Measurements from ENCODE around the gene INSYN2A. TPM values are rescaled to one million over a fixed set of nuclear protein-coding genes. Genes with fewer than 3 reads are reported as not detected.

Gene INSYN2A
- total RNA-seq, 1 donor from 2014 or later, result not detected

DNA sequence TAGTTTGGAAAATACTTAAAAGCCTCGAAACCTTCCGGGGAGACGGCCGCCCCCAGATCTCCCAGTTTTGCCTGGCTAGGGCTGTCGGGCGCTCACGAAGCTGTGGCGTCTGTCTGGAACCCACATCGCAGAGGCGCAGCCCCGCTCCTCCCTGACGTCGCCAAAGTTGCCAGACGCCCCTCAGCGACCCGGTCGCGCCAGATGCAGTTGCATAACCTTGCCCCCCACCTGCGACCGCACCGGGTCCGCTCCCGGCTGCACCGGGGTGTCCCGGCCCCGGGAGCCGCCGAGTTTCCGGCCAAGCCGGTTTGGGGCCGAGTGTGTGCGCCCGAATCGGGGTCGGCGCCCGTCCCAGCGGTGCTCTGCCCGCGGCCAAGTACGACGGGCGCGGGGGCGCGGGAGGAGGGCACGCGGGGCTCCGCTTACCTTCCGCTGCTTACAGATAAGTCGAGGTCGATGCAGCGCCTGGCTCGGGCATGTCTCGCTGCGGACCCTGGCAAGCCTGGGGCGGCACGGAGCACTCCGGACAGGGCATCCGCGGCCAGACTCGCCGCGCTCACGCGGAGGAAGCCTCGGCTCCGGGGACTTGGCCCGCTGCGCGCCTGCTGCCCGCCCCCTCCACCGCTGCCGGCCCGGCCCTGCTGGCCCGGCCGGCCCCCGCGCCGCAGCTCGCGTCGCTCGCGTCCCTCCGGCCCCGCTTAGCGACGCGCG, 665 bp downstream of the INSYN2A start:
- intact Hi-C loops (cut with micrococcal nuclease), result no loop called here

DNA sequence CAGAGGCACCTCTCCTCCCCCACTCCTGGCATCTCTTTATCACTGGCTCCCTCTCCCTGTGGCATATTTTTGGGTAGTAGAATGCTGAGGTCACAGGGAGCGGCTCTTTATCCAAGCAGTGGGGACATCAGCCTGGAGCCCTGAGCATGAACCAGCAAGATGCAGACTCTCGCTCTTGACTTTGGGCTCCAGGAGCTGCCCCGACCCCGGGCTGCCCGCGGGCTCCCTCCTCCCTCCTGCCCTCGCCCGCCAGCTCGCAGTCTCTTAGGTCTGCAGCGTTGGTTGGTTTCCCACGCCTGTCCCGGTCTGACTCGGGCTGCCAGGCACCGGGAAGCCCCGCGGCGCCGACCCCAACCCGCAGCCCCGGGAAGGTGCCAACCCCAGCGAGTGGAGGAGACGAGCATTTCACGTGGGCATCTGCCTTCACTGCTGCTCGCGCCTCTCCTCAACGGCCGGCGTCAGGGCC, 1.3 kb downstream of the INSYN2A start:
- intact Hi-C loops (cut with micrococcal nuclease), result no loop called here

DNA sequence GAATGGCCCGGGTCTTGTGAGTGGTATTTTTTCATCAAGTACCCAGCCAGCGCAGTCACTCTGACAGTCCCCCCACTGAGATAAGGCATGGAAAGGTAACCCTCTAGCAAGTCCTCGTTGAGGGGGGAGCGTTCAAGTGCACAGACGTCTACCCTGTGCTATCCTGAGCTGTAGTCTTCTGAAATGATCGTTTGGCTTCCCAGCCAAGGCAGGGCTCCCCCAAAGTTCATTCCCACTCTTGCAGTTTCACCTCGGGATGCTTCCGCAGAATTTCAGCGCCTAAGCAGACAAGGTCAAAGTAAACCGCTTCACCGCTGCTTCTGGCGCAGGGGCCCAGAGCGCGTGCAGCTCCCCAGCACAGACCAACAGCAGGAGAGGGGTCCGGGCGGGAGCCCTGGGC, 1.8 kb downstream of the INSYN2A start:
- intact Hi-C loops (cut with micrococcal nuclease), result no loop called here

GRCh38 chr10:127194111-127194510, 2.3 kb downstream of the INSYN2A start:
- intact Hi-C loops (cut with micrococcal nuclease), result no loop called here

DNA sequence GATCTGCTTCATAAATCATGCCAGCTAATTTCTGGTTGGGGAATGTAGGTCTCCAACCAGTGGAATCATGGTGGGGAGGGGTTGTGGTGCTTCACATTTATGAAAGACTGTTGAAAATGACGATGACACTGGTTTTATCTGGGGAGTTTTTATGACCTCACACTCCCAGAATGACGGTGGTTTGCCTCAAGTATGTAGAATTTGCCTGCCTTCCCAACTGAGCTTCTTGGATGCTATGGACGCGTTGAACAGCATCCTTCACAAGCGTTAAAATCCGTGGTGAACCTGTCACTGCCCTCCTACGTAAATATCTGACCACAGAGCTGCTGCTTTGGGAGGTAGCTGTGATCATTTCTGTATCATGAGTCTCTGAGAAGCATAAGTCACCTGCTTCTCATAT, 3.3 kb downstream of the INSYN2A start:
- intact Hi-C loops (cut with micrococcal nuclease), result no loop called here

DNA sequence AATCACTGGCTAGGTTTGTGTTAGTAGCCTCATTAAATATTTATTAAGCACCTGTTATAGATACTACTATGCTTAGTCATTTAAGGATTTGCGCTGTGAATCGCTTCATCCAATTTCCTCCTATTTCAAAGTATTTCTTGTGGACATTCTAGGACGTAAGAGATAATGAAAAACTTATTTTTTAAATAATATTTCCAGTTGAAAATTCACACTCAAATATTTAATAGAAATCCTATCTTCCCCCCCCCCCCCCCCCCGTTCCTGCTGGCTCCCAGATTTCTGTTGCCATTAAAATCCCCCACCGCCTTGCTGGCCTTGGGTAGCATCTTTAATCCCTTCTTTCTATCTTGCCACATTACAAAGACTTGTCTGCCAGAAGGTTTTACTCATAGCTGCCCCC, 6.0 kb downstream of the INSYN2A start:
- intact Hi-C loops (cut with micrococcal nuclease), result no loop called here

DNA sequence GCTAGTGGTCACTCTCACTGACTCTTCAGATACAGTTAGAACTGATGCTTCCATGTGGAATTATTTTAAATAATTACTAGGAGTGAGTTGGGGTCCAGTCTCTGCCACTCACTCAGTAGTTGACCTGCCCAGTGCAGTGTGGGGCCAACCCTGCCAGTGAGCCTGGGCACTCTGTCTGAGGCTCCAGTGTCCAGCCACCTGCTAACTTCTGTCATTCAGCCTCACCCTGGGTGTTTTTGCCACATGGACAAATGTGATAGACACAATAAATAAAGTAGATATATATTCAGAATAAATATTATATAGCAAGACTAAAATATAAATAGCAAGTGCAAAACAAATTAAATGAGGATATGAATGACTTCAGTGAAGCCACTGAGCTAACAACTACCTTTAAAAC, 7.2 kb downstream of the INSYN2A start:
- intact Hi-C loops (cut with micrococcal nuclease), result no loop called here

DNA sequence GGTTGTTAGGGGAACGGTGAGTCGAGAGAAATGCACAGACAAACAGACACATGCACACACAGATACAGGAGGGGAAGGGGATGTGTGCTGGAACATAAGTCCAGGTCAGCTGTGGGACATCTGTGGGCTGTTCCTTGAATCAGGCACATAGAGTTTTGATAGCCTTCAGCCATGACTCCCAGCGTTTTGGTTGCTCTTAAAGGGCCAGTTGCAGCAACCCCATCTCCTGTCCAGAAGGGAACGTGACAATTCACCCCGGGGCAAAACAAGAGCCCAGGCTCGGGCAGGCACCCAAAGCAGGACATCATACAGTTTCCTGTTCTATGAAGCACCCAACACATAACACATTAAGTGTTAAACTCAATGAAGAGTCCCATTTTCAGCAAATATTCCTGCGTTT, 9.6 kb downstream of the INSYN2A start:
- intact Hi-C loops (cut with micrococcal nuclease), result no loop called here

DNA sequence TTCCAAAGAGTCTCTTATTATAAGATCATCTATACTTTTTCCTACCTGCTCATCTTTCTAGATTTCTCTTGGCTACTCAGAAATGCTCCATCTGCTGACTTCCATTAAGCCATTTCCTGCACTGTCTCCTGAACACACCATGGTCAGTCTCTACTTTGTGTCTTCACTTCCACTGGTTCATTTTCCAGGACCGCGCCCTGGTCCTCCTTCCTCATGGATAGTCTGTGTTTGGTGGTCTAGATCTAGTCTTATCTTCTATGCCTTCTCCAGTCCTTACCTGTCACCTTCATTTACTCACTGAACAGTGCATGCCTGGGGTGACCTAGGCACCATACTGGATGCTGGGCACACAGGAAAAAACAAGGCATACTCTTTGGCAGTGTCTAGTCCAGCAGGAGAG, 11.8 kb downstream of the INSYN2A start:
- intact Hi-C loops (cut with micrococcal nuclease), result no loop called here

DNA sequence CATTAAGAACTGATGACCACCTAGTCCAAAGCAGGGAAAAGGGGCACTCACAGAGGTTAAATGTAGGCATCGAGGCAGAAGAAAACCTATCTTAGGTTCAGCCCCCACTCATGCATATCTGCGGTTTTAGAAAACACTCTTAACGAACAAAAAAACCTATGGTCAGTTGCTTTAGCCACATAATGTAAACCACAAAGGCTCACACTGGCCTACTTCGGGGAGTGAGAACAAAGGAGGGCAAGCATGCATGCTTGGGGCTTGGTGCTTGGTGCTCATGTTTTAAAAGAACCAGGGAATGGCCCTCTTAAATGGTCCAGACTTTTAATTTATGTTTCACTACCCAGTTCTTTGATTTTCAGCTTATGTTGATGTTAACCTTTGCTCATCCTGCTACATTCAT, 14.2 kb downstream of the INSYN2A start:
- intact Hi-C loops (cut with micrococcal nuclease), result no loop called here

DNA sequence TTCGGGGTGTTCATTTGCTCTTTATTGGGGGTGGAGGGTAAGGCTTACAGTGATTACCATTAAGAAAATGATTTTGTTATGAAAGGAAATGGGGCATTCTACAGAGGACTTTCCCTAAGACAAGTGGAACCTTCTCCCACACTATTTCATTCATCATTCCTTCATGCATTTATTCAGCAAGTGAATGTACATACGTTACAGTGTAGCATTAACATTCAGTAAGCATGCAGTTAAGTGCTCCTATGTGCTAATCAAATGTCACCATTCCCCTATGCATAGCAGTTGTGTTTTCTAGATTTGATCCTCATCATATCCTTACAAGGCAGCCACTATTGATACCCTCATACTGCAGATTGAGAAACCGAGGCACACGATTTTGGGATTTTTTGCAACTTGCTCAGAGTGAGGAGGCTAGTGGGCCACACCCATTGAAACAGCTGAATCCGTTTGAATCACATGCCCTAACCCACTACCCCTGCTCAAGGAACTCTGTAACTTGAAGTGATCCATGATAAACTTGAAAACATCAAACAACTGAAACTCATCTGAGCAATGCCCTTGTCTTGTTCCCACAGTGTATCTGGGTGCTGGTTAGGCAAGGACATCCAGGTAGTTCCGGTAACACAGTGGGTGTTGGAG, 16.7 kb downstream of the INSYN2A start:
- intact Hi-C loops (cut with micrococcal nuclease), result no loop called here

DNA sequence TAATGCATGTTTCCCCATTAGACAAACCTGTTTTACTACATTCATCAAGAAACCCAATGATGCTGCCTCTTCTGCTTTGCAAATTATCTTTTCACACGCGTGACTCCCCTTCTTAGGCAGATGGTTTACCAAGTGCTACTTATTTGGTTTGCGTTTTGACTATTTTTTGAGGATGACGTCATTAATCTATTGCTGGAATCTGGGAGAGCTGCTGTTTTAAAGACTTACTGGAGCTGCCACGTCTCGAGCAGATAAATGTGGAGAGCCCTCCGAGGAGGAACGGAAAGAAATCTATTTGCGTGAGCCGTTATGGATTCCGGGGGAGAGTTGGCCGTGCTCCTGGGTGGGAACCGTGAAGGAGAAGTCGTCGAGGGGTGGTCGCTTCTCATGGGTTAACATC, 19.7 kb downstream of the INSYN2A start:
- intact Hi-C loops (cut with micrococcal nuclease), result no loop called here

DNA sequence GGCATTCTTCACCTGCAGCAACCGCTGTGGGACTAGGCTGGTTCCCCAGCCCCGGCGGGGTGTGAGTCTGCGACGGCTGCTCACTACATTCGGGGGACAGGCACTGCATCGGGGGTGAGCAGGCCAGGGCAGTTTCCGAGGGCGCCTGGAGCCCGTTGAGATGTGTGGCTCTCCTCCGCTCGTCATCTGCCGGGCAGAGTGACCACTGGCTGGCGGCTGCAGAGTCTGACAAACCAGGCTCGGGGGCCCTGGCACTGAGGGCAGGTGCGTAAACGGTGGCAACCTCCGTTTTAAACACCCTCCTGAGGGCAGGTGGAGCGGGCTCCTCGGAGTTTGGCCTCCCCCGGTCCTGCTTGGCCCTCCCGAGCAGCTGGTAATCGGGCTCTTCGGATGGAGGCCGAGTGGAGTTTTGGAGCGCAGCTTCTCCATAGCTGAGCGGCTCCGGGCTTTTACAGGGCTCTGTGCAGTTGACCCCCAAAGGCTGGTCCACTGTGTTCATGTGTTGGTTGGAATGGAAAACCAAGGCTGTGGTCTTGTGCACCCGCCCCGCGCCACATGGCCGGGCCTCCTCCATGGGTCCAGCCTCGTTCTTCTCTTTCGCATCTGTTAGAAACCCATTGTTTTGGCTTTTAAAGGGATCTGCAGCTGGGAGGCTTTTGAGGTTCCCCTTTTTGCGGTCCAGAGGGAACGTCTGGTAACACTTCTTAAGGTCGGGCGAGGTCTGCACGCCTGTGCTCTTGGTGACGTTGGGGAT, 20.9 kb downstream of the INSYN2A start:
- intact Hi-C loops (cut with micrococcal nuclease), result no loop called here

DNA sequence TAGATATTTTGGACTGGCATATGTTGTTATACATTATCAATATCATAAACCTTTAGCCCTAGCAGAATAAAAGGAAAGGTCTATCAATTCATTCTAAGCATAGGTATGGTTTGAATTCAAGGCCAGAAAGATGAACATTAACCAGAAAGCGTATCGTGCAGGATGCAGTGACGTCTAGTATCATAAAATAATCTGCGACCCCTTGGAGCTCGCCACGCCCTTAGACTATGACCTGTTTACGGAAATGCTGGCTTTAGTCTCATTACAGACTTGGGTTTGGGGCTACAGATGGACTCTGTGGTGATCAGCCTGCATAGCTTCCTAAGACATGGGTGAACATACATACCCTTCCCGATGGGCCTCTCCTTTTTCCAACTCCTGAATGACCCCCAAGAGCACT, 21.5 kb downstream of the INSYN2A start:
- intact Hi-C loops (cut with micrococcal nuclease), result no loop called here

DNA sequence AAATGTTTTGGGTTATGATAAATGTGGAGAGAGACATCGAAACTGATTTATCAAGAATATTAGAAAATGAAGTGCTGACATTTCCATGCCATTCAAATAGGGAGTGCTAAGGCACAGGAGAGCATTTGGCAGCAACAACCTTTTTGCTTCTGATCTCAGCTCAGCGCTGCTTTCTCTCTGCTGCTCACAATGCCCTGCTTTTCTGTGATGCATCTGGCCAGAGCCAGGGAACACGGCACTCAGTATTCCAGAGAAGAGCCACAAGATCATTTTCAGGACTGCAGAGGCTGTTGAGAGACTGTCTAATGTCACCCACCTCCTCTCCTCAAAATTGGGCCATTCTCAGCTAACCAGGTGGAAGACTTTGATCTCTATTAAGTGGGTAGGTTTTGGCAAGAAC, 28.1 kb downstream of the INSYN2A start:
- intact Hi-C loops (cut with micrococcal nuclease), result no loop called here

DNA sequence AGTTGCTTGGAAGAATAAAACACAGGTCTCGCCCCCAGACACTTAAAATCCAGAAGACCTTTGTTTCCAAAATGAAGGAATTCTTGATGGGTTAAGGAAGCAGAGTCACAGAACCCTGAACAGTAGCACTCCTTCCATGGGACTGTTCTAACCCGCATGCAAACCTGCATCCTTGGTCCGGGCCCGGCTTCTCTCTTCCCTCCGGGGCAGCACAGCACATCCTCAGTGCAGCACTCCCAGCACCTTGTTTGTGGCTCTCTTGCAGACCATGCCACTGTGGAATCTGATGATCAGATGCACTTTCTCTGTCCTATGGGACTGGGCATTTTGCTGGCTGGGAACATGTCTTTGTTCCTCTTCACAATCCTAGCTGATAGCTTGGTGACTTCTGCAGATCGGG, 33.5 kb downstream of the INSYN2A start:
- intact Hi-C loops (cut with micrococcal nuclease), result no loop called here

GRCh38 chr10:127161482-127161881, 34.9 kb downstream of the INSYN2A start:
- intact Hi-C loops (cut with micrococcal nuclease), result no loop called here

DNA sequence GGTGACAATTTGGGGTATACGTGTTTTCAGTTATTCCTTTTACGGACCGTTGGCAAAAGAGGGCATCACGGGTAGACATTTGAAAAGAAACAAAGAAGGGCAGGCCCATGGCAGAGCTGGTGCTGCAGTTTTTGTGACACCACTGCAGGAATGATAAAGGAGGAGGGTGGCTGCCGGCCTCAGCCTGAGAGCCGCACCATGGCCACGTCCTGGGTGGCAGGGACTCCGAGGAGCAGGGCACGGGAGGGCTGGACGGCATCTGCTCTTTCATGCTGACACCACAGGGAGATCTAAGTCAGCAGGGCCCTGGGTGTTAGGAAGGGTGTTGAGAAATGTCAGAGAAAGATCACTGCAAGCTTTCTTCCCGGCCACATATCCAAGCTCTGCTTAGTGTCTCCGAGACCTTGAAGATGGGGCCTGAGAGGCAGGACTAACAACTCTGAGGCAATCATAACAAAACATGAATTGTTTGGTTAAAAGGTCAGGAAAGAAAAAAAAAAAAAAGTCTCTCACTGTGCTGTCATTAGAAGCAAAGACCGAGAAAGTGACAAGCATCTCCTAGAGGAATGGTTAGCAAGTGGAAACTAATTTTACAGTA, 36.6 kb downstream of the INSYN2A start:
- intact Hi-C loops (cut with micrococcal nuclease), result no loop called here

DNA sequence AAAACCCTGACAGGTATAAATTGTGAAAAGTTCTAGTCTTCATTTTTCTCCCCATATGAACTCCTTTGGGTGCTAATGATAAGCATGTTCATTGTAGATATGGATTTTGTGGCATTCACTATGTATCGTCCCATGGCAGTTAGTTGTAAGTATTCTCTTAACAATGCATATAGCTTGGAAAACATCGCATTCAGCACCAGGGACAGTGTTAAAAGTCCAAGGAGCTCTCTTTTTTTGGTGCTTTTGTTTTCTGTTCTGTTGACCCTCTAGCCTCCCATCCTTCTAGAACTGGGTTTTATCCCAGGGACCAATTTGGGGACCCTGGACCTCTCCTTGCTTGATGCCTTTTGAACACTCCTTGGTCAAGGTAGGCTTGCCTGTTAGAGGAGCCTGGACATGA, 37.7 kb downstream of the INSYN2A start:
- intact Hi-C loops (cut with micrococcal nuclease), result no loop called here

- intact Hi-C loops (cut with micrococcal nuclease), result no loop called here
These were observed 38.7 kb downstream of the INSYN2A start for GRCh38 chr10:127157506-127158200.

- intact Hi-C loops (cut with micrococcal nuclease), result no loop called here
These were observed 39.3 kb downstream of the INSYN2A start for GRCh38 chr10:127157089-127157488.

All from T-helper 1 cell treated with Interleukin-12 subunit alpha and Interleukin-12 subunit beta and Interleukin-4 antibody, amounts not matched to agents 30 ng/mL and 1 ng/mL, for 36 hours (primary cell).